NCI-H1694 (cell line): ENCODE measurements around the gene PMEPA1.

Source experiments
- DNase-seq: peaks from one replicate; lab custom pipeline; 2025; lab: John Stamatoyannopoulos, UW

Gene PMEPA1, protein sequence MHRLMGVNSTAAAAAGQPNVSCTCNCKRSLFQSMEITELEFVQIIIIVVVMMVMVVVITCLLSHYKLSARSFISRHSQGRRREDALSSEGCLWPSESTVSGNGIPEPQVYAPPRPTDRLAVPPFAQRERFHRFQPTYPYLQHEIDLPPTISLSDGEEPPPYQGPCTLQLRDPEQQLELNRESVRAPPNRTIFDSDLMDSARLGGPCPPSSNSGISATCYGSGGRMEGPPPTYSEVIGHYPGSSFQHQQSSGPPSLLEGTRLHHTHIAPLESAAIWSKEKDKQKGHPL

DNA sequence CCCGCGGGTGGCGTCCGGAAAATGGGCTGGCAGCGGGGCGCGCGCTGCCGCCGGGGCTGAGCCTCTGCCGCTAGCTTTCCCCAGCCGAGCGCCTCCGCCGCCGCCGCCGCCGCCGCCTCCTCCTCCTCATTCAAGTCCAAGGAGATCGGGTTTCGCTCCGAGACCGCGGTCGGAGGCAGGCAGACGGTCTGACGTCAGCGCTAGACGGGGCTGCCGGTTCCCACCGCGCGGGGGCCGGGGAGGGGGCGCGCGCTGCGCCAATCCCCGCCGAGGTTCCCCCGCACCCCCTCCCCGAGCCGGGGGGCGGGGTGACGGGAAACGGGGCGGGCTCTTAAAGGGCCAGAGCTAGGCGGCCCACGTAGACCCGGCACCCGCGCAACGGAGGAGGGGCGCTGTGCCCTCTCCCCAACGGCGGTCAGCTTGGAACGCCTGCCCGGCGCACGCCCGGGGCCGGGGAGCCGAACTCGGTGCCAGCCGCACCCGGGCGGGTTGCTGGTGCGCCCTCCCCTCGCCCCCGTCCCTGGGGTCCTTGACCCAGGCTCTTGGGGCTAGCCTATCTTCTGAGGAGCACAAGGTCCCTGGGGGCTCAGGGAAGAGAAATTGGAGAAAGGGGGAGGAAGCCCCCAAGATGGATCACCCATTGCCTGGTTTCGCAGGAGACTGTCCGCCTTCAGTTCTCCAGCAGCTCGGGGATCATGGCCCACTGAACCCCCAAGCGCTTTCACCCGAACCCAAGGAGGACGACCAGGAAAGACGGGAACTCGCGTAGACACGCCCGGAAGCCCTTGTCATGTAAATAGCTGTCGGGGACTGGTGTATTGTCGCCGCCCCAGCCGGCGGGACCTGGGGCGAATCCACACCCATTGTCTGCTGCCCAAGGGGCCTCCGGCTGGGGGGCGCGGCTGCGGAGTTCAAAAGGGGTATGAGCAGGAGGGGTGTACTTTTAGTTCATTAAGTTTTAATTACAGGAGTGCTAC, at the start of gene PMEPA1:
TSS of gene PMEPA1 (minus strand) at position 193 of the 977 bp plus-strand sequence. CDS start 433 bp downstream, outside the sequence.
- peak; percentile 47 for DNase-seq

DNA sequence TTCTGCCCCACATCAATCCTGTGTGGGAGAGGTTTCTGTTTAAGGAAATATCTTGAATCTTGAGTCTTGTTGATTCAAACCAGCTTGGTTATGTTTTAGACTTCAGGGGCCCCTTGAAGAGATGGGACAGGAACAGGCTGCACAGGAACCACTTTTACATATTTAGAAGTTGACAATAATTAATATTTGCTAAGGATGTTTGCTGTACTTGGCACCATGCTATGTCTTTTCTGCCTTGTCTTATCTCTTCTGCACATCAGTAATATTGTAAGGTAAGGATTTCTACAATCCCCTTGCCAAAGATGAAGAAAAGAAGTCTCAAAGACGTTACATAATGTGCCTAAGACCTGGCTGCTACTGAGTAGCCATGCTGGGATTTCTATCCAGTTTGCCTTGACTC, 48.0 kb upstream of the PMEPA1 start:
- DNase-seq: no peak

DNA sequence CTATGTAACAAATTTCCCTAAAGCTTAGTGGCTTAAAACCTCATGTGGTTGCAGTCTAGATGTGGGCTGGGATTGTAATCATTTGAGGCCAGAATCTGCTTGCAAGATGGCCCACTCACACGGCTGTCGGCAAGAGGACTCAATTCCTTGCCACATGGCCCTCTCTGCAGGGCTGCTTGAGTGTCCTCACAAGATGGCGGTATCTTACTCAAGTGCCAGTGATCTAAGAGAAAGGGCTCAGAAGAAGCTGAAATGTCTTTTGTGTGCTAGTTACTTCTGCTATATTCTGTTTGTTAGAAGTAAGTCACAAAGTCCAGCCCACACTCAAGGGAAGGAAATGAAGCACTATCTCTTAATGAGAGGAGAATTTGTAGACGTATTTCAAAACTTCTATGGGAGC, 47.1 kb upstream of the PMEPA1 start:
- DNase-seq: no peak

DNA sequence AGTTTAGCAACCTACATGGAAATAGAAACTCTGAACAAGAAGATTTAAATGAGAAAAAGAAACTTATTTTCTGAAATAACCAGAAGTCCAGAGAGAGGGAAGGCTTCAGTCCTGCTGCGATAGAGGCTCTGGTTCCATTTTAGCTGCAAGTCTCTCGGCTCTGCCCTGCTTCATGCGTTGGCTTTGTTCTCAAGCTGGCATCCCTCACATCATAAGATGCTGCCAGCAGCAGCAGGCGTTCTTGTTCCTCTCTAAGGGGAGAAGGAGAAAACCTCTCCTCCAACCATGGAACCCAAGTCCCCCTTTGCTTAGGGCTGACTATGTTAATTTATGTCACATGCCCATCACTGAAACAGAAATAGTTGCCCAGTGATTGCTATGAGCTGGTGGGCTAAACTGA, 46.4 kb upstream of the PMEPA1 start:
- no peak for DNase-seq

DNA sequence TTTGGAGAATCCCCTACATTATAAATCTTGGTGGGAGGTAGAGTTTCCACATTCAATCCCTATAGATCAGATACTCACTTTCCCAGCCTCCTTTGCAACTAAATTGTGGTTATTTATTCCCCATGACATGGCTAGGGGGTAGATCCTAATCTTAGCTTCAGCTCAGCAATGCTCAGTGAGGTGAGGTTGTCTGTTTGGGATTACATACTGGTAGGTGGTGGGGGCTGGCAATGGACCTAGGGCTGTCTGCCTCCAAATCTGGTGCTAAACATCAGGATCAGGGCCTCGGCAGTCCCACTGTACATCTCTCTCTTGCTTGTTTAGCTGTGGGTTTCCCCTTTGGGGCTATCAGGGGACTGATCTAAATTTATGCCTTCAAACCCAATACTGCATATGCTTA, 45.8 kb upstream of the PMEPA1 start:
- no peak for DNase-seq

DNA sequence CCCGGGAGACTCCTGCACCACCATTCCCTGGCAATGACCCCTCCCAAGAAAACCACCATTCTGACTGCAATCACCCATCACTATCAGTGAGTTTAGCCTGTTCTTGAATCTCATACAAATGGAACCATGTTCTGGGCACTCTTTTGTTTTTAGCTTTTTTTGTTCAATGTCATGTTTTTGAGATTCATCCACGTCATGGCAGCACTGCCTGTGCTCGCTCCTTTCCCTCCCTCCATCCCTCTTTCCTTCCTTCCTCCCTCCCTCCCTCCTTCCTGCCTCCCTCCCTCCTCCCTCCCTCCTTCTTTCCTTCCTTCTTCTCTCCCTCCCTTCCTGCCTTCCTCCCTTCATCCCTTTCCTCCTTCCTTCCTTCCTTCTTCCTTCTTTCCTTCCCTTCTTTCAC, 44.4 kb upstream of the PMEPA1 start:
- DNase-seq: no peak

DNA sequence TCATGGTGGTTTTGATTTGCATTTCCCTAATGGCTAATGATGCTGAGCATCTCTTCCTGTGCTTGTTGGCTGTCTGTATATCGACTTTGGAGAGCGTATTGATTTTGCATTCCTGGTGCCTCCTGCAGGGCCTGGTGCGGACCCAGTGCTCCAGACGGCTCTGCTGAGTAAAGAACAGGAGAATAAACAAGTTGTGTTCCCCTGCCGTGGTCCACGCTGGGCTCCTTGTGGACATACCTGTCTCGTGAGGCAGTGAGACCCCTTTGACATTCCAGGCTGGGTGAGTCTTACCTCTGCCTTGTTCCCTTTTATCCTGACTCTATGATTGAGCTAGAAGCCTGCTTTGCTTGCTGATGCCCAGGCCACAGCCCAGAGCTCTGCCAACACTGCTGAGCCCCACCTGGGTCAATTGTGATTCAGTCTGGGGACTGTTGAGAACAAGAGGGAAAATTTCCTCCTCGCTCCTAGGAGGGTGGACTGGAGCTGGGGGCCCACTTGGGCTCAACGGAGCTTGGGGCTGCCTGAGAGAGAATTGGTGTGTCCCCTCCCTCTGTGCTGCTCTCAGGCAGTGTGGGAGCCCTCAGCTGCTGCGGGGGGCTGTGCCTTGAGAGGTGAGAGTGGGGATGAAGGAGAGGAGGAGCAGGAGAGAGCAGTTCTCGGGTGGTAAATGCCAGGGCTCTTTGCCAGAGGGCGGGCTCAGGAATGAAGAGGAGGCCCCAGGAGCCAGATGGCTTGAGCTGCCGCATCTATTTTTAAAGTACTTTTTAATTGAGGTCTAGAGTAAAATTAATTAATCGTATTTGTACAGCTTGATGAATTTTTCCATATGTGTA, 43.7 kb upstream of the PMEPA1 start:
- peak; percentile 55 for DNase-seq

DNA sequence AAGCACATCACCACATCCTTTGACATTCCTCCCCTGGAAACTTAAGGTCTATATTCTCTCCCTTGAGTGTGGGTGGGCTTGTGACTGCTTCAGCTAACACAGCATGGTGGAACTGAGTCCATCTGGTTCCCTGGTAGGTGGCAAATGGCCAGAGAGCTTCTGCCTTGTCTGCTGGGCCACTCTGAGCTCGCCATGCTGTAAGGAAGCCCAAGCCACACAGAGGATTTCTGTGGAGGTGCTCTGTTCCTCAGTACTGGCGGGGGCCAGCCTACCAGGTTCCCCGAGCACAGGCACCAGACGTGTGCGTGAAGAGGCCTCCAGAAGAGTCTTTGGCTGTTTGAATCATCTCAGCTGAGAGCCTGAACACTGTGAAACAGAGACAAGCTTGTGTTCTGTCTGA, 41.6 kb upstream of the PMEPA1 start:
- DNase-seq: no peak

DNA sequence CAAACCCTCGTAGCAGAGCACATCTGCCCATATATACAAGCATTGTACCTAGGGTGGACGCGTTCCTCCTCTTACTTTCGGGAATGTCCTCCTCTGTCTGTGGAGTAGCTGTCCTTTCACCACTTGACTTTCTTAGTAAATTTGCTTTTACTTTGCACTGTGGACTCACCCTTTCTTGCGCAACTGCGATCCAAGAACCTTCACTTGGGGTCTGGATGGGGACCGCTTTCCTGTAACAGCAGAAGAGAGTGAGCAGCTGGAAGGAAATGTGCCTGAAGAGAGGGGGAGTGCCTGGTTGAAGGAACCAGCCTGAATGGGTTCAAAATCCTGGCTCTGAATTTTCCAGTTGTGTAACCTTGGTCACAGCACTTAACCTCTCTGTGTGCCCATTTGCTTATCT, 40.1 kb upstream of the PMEPA1 start:
- no peak for DNase-seq

DNA sequence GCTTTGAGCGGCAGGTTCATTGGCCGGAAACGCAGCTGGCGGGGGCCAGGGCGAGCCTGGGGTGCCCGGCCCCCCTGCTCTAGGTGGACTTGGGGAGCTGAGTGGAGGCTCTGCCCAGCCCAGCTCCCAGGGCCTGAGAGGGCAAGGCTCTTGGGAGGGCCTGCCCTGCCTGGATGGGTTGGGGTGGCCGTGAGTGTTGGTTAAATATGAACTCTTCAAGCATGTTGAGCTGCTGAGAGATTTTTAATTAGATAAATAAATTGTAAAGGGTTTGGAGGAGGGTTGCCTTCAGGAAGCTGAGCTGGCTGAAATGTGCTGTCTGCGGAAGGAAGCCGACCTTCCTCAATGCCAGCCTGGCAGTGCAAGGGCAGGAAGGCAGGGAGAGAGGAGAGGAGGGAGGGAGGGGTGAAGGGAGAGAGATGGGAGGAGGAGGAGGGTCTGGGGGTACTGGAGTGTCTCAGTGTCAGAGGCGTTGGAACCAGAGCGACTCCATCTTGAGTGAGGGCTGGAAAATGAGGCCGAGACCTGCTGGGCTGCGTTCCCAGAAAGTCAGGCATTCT, 39.4 kb upstream of the PMEPA1 start:
- no peak for DNase-seq

DNA sequence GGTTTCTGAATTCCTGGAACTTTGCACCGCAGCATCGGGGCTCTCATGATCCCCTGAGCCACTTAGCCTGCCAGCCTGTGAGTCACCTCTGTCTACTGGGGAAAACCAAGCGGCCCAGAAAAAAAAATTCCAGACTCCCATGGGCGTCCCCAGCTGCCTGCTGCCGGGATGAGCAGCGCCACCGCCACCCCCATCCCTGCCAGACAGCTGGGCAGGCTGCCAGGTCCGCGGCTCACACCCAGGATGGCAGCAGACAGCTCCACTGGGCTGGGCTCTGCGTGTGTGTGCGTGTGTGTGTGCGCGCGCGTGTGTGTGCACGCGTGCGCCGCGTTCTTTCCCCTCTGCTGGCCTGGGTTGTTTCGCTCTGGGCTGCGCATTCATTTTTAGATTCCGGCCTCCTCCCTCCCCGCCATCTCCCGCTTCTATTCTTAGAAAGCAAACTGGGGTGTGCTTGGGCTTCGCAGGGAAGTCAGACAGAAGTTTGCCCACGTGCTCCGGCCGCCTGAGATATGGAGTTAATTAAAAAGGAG, 38.9 kb upstream of the PMEPA1 start:
- DNase-seq: peak; percentile 88

DNA sequence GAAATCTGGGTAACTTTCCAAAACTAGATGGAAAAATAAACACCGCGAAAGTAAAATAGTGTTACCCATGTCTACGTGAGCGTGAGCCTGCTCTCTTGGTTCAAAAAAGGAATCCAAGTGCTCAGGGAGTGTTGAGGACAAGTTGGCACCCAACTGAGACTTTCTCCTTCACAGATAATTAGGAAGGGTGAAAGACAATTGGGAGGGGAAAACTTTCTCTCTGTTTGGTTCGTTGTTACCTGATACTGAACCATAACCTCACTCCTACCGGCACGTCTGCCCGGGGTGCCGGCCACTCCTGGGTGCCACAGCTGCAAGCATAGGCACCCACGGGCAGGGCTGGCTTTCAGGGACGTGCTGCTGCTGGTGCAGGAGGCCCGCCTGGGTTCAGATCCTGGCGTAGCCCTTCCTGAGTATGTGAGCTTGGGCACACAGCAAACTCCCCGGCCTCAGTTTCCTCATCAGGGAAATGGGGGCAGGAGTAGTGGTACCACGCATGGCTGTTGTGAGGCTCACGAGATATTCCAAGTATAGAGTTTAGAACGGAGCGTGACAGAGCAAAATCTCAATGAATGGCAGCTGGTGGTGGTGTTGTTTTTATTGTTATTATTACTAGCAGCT, 38.2 kb upstream of the PMEPA1 start:
- DNase-seq: no peak

DNA sequence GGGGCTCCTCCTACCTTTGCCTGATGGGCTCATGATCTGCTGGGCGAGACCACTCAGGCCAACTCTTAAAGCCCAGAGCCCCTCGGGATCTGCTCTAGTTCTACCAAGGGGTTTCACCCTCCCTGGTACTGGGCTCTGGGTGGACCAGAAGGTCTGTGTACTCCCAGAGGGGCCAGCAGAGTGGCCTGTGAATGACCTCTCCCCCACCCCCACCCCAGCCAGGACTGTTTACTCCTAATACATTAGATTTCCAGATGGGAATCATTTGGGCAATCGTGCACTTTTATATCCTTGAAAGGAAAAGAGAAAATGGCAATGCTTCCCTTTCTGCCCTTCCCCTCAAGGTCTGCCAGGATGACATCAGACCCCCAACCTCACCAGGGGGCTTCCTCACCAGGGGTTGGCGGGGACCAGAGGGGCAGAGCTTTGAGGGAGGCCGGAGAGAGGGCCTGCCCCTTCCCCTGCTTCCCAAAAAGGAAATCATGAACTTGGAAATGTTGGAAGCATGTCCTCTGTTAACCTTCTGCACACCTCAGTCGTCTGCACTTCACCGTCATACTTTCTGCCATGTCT, 37.1 kb upstream of the PMEPA1 start:
- no peak for DNase-seq

DNA sequence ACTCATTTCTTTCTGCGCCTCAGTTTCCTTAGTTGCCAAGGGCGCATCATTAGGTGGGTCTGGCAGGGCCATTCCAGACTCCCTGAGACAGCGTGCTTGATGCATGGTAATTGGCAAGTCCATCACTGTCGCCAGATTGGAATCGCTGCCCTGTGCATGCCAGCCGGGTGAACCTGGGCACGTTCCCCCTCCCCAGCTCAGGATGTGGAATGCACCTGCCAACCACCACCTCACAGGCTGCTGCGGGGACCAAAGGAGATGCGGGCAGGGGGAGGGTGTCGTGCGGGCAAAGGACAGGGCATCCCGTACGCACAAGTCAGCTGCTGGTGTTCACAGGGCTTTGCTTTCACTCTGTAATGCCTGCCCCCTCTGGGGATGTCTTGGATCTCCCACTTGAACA, 36.4 kb upstream of the PMEPA1 start:
- no peak for DNase-seq

DNA sequence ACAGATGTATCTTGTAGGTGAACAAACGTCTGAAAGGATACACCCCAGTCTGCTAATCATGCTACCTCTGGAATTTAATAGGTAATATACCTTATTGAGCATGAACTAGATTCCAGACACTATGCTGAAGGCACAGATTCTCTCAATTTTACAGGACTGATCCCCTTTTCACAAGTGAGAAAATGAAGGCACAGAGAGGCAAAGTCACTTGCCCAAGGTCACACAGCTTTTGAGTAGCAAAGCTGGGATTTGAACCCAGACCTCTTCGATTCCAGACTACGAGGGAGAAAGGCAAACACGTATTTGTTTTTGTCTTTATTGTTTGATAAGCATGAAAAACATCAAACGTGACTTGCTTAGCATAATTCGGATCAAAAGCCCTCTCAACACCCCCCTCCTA, 34.4 kb upstream of the PMEPA1 start:
- no peak for DNase-seq

DNA sequence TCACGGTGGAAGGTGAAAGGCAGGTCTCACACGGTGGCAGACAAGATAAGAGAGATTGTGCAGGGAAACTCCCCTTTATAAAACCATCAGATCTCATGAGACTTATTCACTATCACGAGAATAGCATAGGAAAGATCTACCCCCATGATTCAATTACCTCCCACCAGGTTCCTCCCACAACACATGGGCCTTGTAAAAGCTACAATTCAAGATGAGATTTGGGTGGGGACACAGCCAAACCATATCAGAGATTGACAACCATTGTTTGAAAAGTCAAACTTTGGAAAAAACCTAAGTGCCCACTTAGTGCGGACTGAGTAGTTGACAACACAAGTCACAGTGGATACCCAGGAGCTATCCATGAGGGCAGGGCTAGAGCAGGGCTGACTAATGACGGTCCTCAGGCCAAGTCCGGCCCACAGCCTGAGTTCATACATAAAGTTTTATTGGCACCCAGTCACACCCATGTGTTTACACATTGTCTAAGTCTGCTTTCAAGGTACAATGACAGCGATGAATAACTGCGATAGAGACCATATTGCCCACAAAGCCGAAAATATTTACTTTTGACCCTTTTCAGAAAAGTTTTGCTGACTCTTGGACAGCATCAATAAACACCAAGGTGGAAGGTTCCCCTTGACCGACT, 33.8 kb upstream of the PMEPA1 start:
- DNase-seq: no peak

DNA sequence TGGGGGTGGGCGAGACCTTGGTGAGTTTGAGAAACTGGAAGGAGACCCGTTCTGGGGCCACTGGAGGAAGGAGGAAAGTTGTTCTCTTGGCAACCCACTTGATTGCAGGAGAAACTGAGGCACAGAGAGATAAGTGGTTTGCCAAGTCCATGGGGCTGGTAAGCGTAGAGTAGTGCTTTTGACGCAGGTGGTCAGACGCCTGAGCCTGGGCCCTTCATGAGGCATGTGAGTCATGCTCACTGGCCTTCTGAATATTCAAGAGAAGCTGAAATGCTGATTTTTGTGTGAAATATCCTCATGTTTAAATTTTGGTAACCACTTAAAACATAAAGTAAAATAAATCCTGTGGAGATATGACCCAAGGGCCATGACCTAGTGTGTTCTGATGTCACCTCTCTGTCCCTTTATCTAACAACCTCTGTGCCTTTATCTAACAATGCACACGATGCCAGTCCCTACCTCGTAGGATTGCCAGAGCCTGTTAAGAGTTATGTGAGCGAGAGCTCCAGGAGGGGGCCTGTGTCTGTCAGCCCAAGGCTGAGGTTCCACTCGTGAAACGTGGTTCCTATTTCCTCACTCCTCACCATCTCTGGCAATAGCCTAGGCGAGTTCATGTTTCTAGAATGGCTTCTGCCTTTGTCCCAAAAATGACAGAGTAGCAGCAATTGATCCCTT, 32.8 kb upstream of the PMEPA1 start:
- no peak for DNase-seq

DNA sequence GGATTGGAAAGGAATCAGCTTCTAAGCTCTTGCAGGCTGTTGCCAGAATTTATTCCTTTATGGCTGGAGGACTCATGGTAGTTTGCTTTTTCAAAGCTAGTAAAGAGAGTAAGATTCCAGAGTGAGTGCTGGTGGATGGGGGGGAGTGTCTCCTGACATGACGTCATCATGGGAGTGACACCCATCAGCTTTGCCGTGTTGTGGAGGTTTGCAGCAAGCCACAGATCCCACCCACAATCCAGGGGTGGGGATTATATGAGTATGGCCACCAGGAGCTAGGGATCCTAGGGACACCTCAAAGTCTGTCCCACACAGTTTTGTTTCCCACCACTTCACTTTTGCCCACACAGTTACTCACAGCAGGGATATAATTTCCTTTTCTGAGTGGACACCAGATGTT, 28.7 kb upstream of the PMEPA1 start:
- DNase-seq: no peak

DNA sequence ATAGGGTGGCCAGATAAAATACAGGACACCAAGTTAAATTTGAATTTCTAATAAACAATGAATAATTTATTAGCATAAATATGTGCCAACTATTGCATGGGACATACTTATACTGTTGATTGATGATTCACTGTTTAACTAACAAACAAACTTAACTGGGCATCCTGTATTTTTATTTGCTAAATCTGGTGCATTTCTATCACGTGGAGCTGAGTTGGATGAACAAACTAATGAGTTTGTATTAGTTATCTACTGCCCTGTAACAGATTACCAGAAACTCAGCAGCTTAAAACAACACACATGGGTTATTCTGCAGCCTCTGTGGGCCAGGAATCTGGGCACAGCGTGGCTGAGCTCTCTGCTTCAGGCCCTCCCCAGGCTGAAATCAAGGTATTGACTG, 28.2 kb upstream of the PMEPA1 start:
- no peak for DNase-seq

DNA sequence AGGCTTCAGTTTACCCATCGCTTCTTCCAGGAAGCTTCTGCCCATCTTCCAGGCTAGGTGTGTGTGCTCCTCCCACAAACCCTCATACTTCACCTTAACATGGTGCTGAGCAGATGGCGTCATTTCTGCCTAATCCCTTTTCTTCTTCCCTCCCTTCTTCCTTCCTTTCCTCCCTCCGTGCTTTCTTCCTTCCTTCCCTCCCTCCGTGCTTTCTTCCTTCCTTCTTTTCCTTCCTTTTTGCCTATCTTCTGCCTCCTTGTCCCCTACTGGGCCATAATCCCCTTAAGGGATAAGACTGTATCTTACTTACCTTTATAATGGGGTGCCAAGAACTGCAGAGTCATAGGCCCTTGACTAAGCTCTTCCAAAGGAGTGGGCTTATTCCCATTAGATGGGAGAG, 27.5 kb upstream of the PMEPA1 start:
- no peak for DNase-seq
